GM12878 (cell line): ENCODE results near the gene SLC12A9. TPM values are rescaled to one million over a fixed set of nuclear protein-coding genes. Genes with fewer than 3 reads are reported as not detected.

ENCODE experiments used
- ATAC-seq: fragments of 200-7000 bp; cut with Tn5 transposase; 3 replicates; pipeline ENCODE4 v1.9.1; 2020; ENCODE audit warnings: mild to moderate bottlenecking, moderate library complexity
- BruUV-seq: library from RNA; stranded (reverse); fragments of 400-500 nt; replicated peaks from 2 replicates; lab custom pipeline; 2021; lab: Mats Ljungman, UMichigan
- CTCF ChIA-PET: fragments of 300-600 bp; sonication (Branson Sonifier 250); formaldehyde crosslinking; extraction: SDS; loops from one replicate; lab custom pipeline; 2021; ENCODE audit warnings: inconsistent platforms; lab: Yijun Ruan, JAX
- POLR2A ChIA-PET: fragments of 350-600 bp; formaldehyde crosslinking; extraction: SDS; loops from one replicate; lab custom pipeline; 2021; ENCODE audit warnings: inconsistent platforms; lab: Charles Lee
- RAD21 ChIA-PET: fragments of 300-600 bp; sonication (Branson Sonifier 250); formaldehyde crosslinking; loops from one replicate; lab custom pipeline; 2023; ENCODE audit warnings: antibody characterized with exemption; ENCODE audit not compliant: unreplicated experiment; lab: Charles Lee
- SMC1A ChIA-PET: fragments of 300-600 bp; sonication (Branson Sonifier 250); formaldehyde crosslinking; loops from one replicate; lab custom pipeline; 2023; ENCODE audit not compliant: unreplicated experiment, uncharacterized antibody; lab: Charles Lee
- DNase-seq: peaks from one replicate; pipeline ENCODE4 v3.0.0-alpha.2; 2011; ENCODE audit warnings: low read depth, low spot score
- FAIRE-seq: peaks from 3 replicates; lab custom pipeline; 2011; peaks lifted over from hg19 to GRCh38; lab: Jason Lieb, UNC
- H2AFZ ChIP-seq: 2 replicates; pipeline ENCODE4 v1.6.0; 2011; ENCODE audit warnings: low read depth, low read length, control low read depth; ENCODE audit not compliant: control insufficient read depth
- H3K27ac ChIP-seq: 2 replicates; pipeline ENCODE4 v1.5.1; 2011; ENCODE audit warnings: control low read depth; ENCODE audit not compliant: control insufficient read depth, insufficient read depth
- H3K27me3 ChIP-seq, 2 experiments: replicated peaks in 1 of 2; 2 replicates each; pipeline versions ENCODE4 v1.6.0 to v1.6.1; 2011; ENCODE audit warnings: low read length in 1 of 2; ENCODE audit not compliant: control insufficient read depth in 2 of 2, insufficient read depth in 2 of 2
- H3K36me3 ChIP-seq, 2 experiments: 2 replicates each; pipeline ENCODE4 v1.5.1; 2011; ENCODE audit warnings: low read length in 1 of 2; ENCODE audit not compliant: control insufficient read depth in 2 of 2, insufficient read depth in 2 of 2
- H3K4me1 ChIP-seq: 2 replicates; pipeline ENCODE4 v1.6.1; 2011; ENCODE audit warnings: mild to moderate bottlenecking, low read length, moderate library complexity, mixed read lengths; ENCODE audit not compliant: control insufficient read depth, insufficient read depth
- H3K4me2 ChIP-seq: 2 replicates; pipeline ENCODE4 v1.6.0; 2011; ENCODE audit warnings: control low read depth; ENCODE audit not compliant: control insufficient read depth, insufficient read depth
- H3K4me3 ChIP-seq: fragments of 200-600 bp; sonication (generic); 2 replicates; pipeline ENCODE4 v1.5.1; 2016
- H3K79me2 ChIP-seq: 2 replicates; pipeline ENCODE4 v1.6.0; 2011; ENCODE audit warnings: low read length; ENCODE audit not compliant: control insufficient read depth, insufficient read depth
- H3K9ac ChIP-seq: 2 replicates; pipeline ENCODE4 v1.8.0; 2011; ENCODE audit warnings: low read length, control low read depth, mixed read lengths; ENCODE audit not compliant: control insufficient read depth, insufficient read depth
- H3K9me3 ChIP-seq: replicated peaks from 3 replicates; pipeline ENCODE4 v1.5.1; 2011; ENCODE audit warnings: mild to moderate bottlenecking, low read length; ENCODE audit not compliant: control insufficient read depth, insufficient read depth
- H4K20me1 ChIP-seq: 2 replicates; pipeline ENCODE4 v1.6.0; 2011; ENCODE audit not compliant: control insufficient read depth, insufficient read depth
- BCL3 ChIP-seq: IDR thresholded peaks from 2 replicates; pipeline ENCODE4 v1.6.1; 2011; ENCODE audit warnings: borderline replicate concordance, low read depth, mild to moderate bottlenecking, moderate library complexity, low read length; ENCODE audit not compliant: insufficient read depth, poor library complexity, severe bottlenecking
- CHD1 ChIP-seq: IDR thresholded peaks from 2 replicates; pipeline ENCODE4 v1.6.1; 2012; ENCODE audit warnings: low read depth, low read length, improper control_type of control experiment
- FOXM1 ChIP-seq: IDR thresholded peaks from 2 replicates; pipeline ENCODE4 v1.6.1; 2012; ENCODE audit warnings: low read depth, mild to moderate bottlenecking, inconsistent platforms, low read length, moderate library complexity
- HDGF ChIP-seq: fragments of 450-650 bp; IDR thresholded peaks from 2 replicates; pipeline ENCODE4 v1.6.1; 2016; ENCODE audit warnings: antibody characterized with exemption
- IKZF1 ChIP-seq: fragments of 450-650 bp; conservative IDR thresholded peaks from 2 replicates; pipeline ENCODE4 v1.6.1; 2017; ENCODE audit warnings: antibody characterized with exemption, mild to moderate bottlenecking
- IRF3 ChIP-seq: fragments of 450-650 bp; IDR thresholded peaks from 2 replicates; pipeline ENCODE4 v1.6.1; 2014; ENCODE audit warnings: mild to moderate bottlenecking
- MEF2B ChIP-seq: fragments of 450-650 bp; IDR thresholded peaks from 2 replicates; pipeline ENCODE4 v1.6.1; 2018; ENCODE audit warnings: mild to moderate bottlenecking, moderate library complexity; ENCODE audit not compliant: partially characterized antibody, poor library complexity, severe bottlenecking
- MLLT1 ChIP-seq: fragments of 450-650 bp; IDR thresholded peaks from 2 replicates; pipeline ENCODE4 v1.6.1; 2016; ENCODE audit warnings: mild to moderate bottlenecking
- NFYB ChIP-seq: IDR thresholded peaks from 2 replicates; pipeline ENCODE4 v1.6.1; 2011; ENCODE audit warnings: low read depth, mild to moderate bottlenecking, low read length, improper control_type of control experiment, moderate library complexity; ENCODE audit not compliant: insufficient read depth
- RAD21 ChIP-seq: IDR thresholded peaks from 2 replicates; pipeline ENCODE4 v1.6.1; 2011; ENCODE audit warnings: mild to moderate bottlenecking, low read depth, low read length, moderate library complexity; ENCODE audit not compliant: insufficient read depth
- SIX5 ChIP-seq: IDR thresholded peaks from 2 replicates; pipeline ENCODE4 v1.6.1; 2011; ENCODE audit warnings: mild to moderate bottlenecking, low read depth, low read length, moderate library complexity; ENCODE audit not compliant: severe bottlenecking
- SUPT20H ChIP-seq: IDR thresholded peaks from 2 replicates; pipeline ENCODE4 v1.6.1; 2011; ENCODE audit warnings: low read depth, mild to moderate bottlenecking, low read length, moderate library complexity, borderline replicate concordance; ENCODE audit not compliant: control insufficient read depth
- YY1 ChIP-seq: IDR thresholded peaks from 2 replicates; pipeline ENCODE4 v1.6.1; 2011; ENCODE audit warnings: low read depth, mild to moderate bottlenecking, low read length
- ZBTB33 ChIP-seq: fragments of 450-650 bp; IDR thresholded peaks from 2 replicates; pipeline ENCODE4 v1.6.1; 2017; ENCODE audit warnings: mild to moderate bottlenecking
- WGBS: methylation state at CpG from one replicate; pipeline ENCODE4 v1.1.6; 2016; ENCODE audit warnings: low lambda C conversion rate; ENCODE audit not compliant: insufficient replicate concordance, insufficient coverage; ENCODE audit errors: missing lambda C conversion rate; 5-methylcytosine and 5-hydroxymethylcytosine counted together
- in situ Hi-C: fragments of 300-500 bp; cut with MboI; formaldehyde crosslinking; loops from 9 replicates; pipeline ENCODE4 v1.14.3; 2018; ENCODE audit warnings: mixed read lengths
- intact Hi-C: fragments of 100-400 bp; cut with micrococcal nuclease; formaldehyde crosslinking; loops from one replicate; pipeline ENCODE4 v1.14.2; 2022; ENCODE audit not compliant: unreplicated experiment
- polyA plus RNA-seq, 11 experiments: library from polyadenylated mRNA; depleted of rRNA in 4 of 11; unstranded in 6 of 11; stranded (reverse) in 5 of 11; fragments of >200 nt; fragmentation: Nextera tagmentation in 4 of 11; fragmentation: Illumina TruSeq in 1 of 11; extraction: Ambion mirVana in 4 of 11; extraction: Trizol in 1 of 11; gene quantifications; 1 replicate in 1 of 11; 2 replicates in 10 of 11; pipeline versions ENCODE4 v1.2.1 to v1.2.3, GENCODE V29; 2011 to 2016; ENCODE audit warnings: inconsistent platforms in 2 of 11, missing spikeins in 2 of 11, low read depth in 1 of 11
- total RNA-seq, 4 experiments: library from RNA; depleted of rRNA in 3 of 4; stranded (reverse); fragments of >200 nt in 3 of 4; fragmentation: Illumina TruSeq in 1 of 4; extraction: Trizol in 1 of 4; gene quantifications; 2 replicates each; pipeline versions ENCODE4 v1.2.1 to v1.2.3, GENCODE V29; 2013 to 2021

SLC12A9 gene
- total and polyA plus RNA-seq, 10 of the 15 experiments (the other 5 are each of a cell fraction or from before 2014, with no cell fraction given): 0.24 to 18.5 (median 9.4) TPM

GRCh38 chr7:100852048-100852872 lies at the start of gene SLC12A9 (continued):
- no peak for TF ChIP-seq BCL3
- TF ChIP-seq ZBTB33: no peak
- no peak for TF ChIP-seq YY1
- 0 out of 2 replicates have a peak, but pooled peaks have one; percentile 46 for TF ChIP-seq CHD1
- TF ChIP-seq SUPT20H: no peak
- peak; percentile 88 for TF ChIP-seq NFYB

GRCh38 chr7:100802951-100803350 lies 49.6 kb upstream of the SLC12A9 start:
- ATAC-seq (peak; percentile 7), FAIRE-seq (no peak), DNase-seq (no peak)
- 3% methylated on average over 4 of the region's 4 CpGs for WGBS
- BruUV-seq: TSS peak; percentile 78
- peak overlapping the region; percentile 89 for H2AFZ ChIP-seq
- ChIA-PET SMC1A (interaction anchor here (1.5 to 6.0 kb wide), 4 partner anchors 32 to 97 kb away, joined by 4 to 104 read pairs (median 6); partner anchors contain the start of genes POP7, SLC12A9 and UFSP1), RAD21 (interaction anchor here (1.2 to 6.3 kb wide), 4 partner anchors 29 to 191 kb away, joined by 3 to 147 read pairs (median 4); partner anchors contain the start of genes MOSPD3, POP7 and SLC12A9), CTCF (interaction anchor here (0.6 to 7.9 kb wide), 6 partner anchors 13 to 341 kb away, joined by 3 to 238 read pairs (median 4); partner anchors contain the start of genes POP7 and SLC12A9), POLR2A (interaction anchor here (0.5 to 3.0 kb wide), 7 partner anchors 32 to 857 kb away, joined by 3 to 13 read pairs (median 5); partner anchors contain the start of genes POP7, SLC12A9, SRRT and UFSP1)
- H3K4me2 ChIP-seq: peak overlapping the region; percentile 95
- peak overlapping the region; percentile 53 for H3K4me3 ChIP-seq
- intact Hi-C loops: loop anchor here (5.0 kb wide), 1 partner anchor 34 kb away; no protein-coding TSS in a partner anchor
- in situ Hi-C loops: no loop called here
- no peaks in the 10 kb centered on the region for H3K36me3 ChIP-seq
- peaks cover 15% of the 10 kb centered on the region for H3K4me1 ChIP-seq
- peak overlapping the region; percentile 75 for H3K9ac ChIP-seq
- peak overlapping the region; percentile 80 for H3K27ac ChIP-seq
- no peaks in the 10 kb centered on the region for H3K79me2 ChIP-seq
- no peaks in the 10 kb centered on the region for H3K9me3 ChIP-seq
- no peaks in the 10 kb centered on the region for H4K20me1 ChIP-seq
- no peaks in the 10 kb centered on the region for H3K27me3 ChIP-seq
- peak; percentile 60 for TF ChIP-seq MEF2B
- no peak for TF ChIP-seq IRF3
- no peak for TF ChIP-seq FOXM1
- TF ChIP-seq IKZF1: peak; percentile 39
- TF ChIP-seq RAD21: no peak
- no peak for TF ChIP-seq HDGF
- no peak for TF ChIP-seq MLLT1
- no peak for TF ChIP-seq SIX5
